Neural cell (in vitro differentiated cells): Measurements from ENCODE around the gene ATF2. TPM values are rescaled to one million over a fixed set of nuclear protein-coding genes. Genes with fewer than 3 reads are reported as not detected.

Experiments
- H2AFZ ChIP-seq: fragments of 200-600, 300-800 bp; sonication (generic), shearing (Covaris generic); 2 replicates; pipeline ENCODE4 v1.6.0; 2014; ENCODE audit warnings: low read depth, mild to moderate bottlenecking, antibody characterized with exemption, low read length, moderate library complexity
- H3F3A ChIP-seq: fragments of 200-600 bp; shearing (Covaris generic); 2 replicates; pipeline ENCODE4 v1.6.1; 2016; ENCODE audit warnings: mild to moderate bottlenecking, moderate library complexity, mixed read lengths, antibody characterized with exemption, low read length; ENCODE audit not compliant: insufficient read depth, poor library complexity, severe bottlenecking
- H3K27ac ChIP-seq: fragments of 200-600, 300-800 bp; sonication (generic), shearing (Covaris generic); 2 replicates; pipeline ENCODE4 v1.5.1; 2014; ENCODE audit warnings: mild to moderate bottlenecking, low read length, moderate library complexity
- H3K27me3 ChIP-seq: fragments of 300-800, 200-600 bp; sonication (generic), shearing (Covaris generic); 2 replicates; pipeline ENCODE4 v1.6.0; 2014; ENCODE audit warnings: mild to moderate bottlenecking, low read depth, low read length, moderate library complexity; ENCODE audit not compliant: insufficient read depth
- H3K36me3 ChIP-seq: fragments of 300-800, 200-600 bp; sonication (generic), shearing (Covaris generic); 2 replicates; pipeline ENCODE4 v1.5.1; 2014; ENCODE audit warnings: mild to moderate bottlenecking, antibody characterized with exemption, low read length, moderate library complexity; ENCODE audit not compliant: insufficient read depth
- H3K4me2 ChIP-seq: fragments of 300-800, 200-600 bp; sonication (generic), shearing (Covaris generic); 2 replicates; pipeline ENCODE4 v1.6.0; 2014; ENCODE audit warnings: mild to moderate bottlenecking, low read length
- H3K4me3 ChIP-seq: fragments of 300-800, 200-600 bp; sonication (generic), shearing (Covaris generic); 2 replicates; pipeline ENCODE4 v1.5.1; 2014; ENCODE audit warnings: mild to moderate bottlenecking, low read length, moderate library complexity
- H3K79me2 ChIP-seq: fragments of 200-600 bp; shearing (Covaris generic); replicated peaks from 2 replicates; pipeline ENCODE4 v1.6.0; 2014; ENCODE audit warnings: mild to moderate bottlenecking, low read length, moderate library complexity; ENCODE audit not compliant: insufficient read depth
- H3K9ac ChIP-seq: fragments of 300-800, 200-600 bp; sonication (generic), shearing (Covaris generic); 2 replicates; pipeline ENCODE4 v1.6.1; 2016; ENCODE audit warnings: mild to moderate bottlenecking, low read length, mixed read lengths
- H3K9me2 ChIP-seq: fragments of 200-600 bp; shearing (Covaris generic); 2 replicates; pipeline ENCODE4 v1.6.1; 2016; ENCODE audit warnings: mild to moderate bottlenecking, low read length, mixed read lengths; ENCODE audit not compliant: insufficient read depth
- H3K9me3 ChIP-seq: fragments of 200-600, 300-800 bp; sonication (generic), shearing (Covaris generic); 2 replicates; pipeline ENCODE4 v1.6.1; 2016; ENCODE audit warnings: mild to moderate bottlenecking, mixed run types, low read length, moderate library complexity, mixed read lengths
- H4K20me1 ChIP-seq: fragments of 200-600 bp; shearing (Covaris generic); 2 replicates; pipeline ENCODE4 v1.6.1; 2016; ENCODE audit warnings: mild to moderate bottlenecking, mixed run types; ENCODE audit not compliant: insufficient read depth
- CTCF ChIP-seq: fragments of 450-650 bp; IDR thresholded peaks from 2 replicates; pipeline ENCODE4 v1.5.1; 2014; ENCODE audit warnings: antibody characterized with exemption, mild to moderate bottlenecking, moderate library complexity; ENCODE audit not compliant: poor library complexity, severe bottlenecking
- EP300 ChIP-seq: fragments of 450-650 bp; conservative IDR thresholded peaks from 2 replicates; pipeline ENCODE4 v1.6.1; 2014; ENCODE audit warnings: antibody characterized with exemption, mild to moderate bottlenecking, moderate library complexity; ENCODE audit not compliant: poor library complexity, severe bottlenecking
- EZH2 ChIP-seq: fragments of 200-600, 300-800 bp; shearing (Covaris generic), sonication (generic); IDR thresholded peaks from 2 replicates; pipeline ENCODE4 v1.6.1; 2014; ENCODE audit warnings: antibody characterized with exemption, low read length, borderline replicate concordance, mild to moderate bottlenecking; ENCODE audit not compliant: insufficient read depth, poor library complexity, severe bottlenecking
- MXI1 ChIP-seq: fragments of 450-650 bp; conservative IDR thresholded peaks from 2 replicates; pipeline ENCODE4 v1.6.1; 2014; ENCODE audit warnings: antibody characterized with exemption, mild to moderate bottlenecking; ENCODE audit not compliant: poor library complexity, severe bottlenecking
- POLR2AphosphoS5 ChIP-seq: IDR thresholded peaks from 2 replicates; pipeline ENCODE4 v1.6.1; 2012
- RAD21 ChIP-seq: fragments of 450-650 bp; conservative IDR thresholded peaks from 2 replicates; pipeline ENCODE4 v1.6.1; 2014; ENCODE audit warnings: antibody characterized with exemption, mild to moderate bottlenecking, moderate library complexity
- SMC3 ChIP-seq: fragments of 450-650 bp; conservative IDR thresholded peaks from 2 replicates; pipeline ENCODE4 v1.6.1; 2014; ENCODE audit warnings: antibody characterized with exemption, mild to moderate bottlenecking, moderate library complexity; ENCODE audit not compliant: poor library complexity
- TAF1 ChIP-seq: IDR thresholded peaks from 2 replicates; pipeline ENCODE4 v1.6.1; 2012; ENCODE audit warnings: low read depth
- polyA plus RNA-seq: library from polyadenylated mRNA; depleted of rRNA; stranded (reverse); fragments of >200 nt; gene quantifications from 2 replicates; pipeline ENCODE4 v1.2.3, GENCODE V29; 2014
- TF ChIP-seq, protein P1 (sequence below): IDR thresholded peaks from 2 replicates; pipeline ENCODE4 v1.6.1; 2012; ENCODE audit warnings: borderline replicate concordance

The ATF2 gene
- polyA plus RNA-seq, 1 donor from 2014 or later, result 93.4 TPM

GRCh38 chr2:175167076-175167791 is 769 bp downstream of the ATF2 start:
- Histone ChIP-seq H3K4me2 (peak overlapping the region; percentile 97), H2AFZ (peak overlapping the region; percentile 94), H4K20me1 (peaks cover 6% of the 10 kb centered on the region), H3K27ac (peak overlapping the region; percentile 99), H3K9me3 (no peaks in the 10 kb centered on the region), H3F3A (no peaks in the 10 kb centered on the region), H3K9ac (peak overlapping the region; percentile 98), H3K36me3 (no peaks in the 10 kb centered on the region), H3K79me2 (peaks cover 50% of the 10 kb centered on the region), H3K9me2 (no peaks in the 10 kb centered on the region), H3K27me3 (no peaks in the 10 kb centered on the region), H3K4me3 (peak overlapping the region; percentile 88)
- TF ChIP-seq POLR2AphosphoS5 (no peak), RAD21 (peak; percentile 8), EP300 (no peak), TAF1 (no peak)

DNA sequence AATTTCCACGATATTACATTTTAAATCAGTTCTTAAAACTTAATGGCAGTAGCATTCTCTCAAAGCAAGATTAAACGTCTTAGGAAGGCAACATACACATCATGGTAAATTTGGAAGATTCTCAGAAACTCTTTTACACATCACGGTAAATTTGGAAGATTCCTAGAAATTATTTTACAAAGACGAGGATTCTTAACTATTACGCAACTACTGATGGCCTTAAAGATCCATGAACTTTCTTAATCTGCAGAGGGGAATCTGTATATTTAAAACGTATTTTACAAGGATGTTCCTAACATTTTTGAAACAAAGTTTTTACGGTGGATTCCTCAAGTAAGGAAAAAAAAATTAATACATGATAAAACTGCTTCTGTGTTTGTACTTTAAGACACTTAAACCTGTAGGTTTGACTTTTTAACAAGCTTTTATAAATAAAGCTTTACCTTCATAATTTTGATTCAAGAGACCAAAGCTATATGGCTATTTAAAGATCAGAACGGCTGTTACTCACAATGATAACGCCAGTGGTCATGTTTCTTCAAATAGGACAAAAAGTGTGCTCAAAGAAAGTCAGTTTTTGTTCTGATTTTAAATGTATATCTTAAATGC is 1.7 kb downstream of the ATF2 start:
- peaks cover 59% of the 10 kb centered on the region for H3K79me2 ChIP-seq
- peak overlapping the region; percentile 97 for H3K4me2 ChIP-seq
- H3K9ac ChIP-seq, result peak overlapping the region; percentile 98
- peak overlapping the region; percentile 88 for H3K4me3 ChIP-seq
- H2AFZ ChIP-seq, result no peak overlapping the region
- no peaks in the 10 kb centered on the region for H3K27me3 ChIP-seq
- H3K9me2 ChIP-seq, result no peaks in the 10 kb centered on the region
- peaks cover 8% of the 10 kb centered on the region for H4K20me1 ChIP-seq
- H3K36me3 ChIP-seq, result no peaks in the 10 kb centered on the region
- H3F3A ChIP-seq, result no peaks in the 10 kb centered on the region
- no peak for TF ChIP-seq CTCF
- no peak for TF ChIP-seq POLR2AphosphoS5
- no peak for TF ChIP-seq EP300
- TF ChIP-seq MXI1, result no peak
- TF ChIP-seq TAF1, result no peak
- TF ChIP-seq, protein P1, sequence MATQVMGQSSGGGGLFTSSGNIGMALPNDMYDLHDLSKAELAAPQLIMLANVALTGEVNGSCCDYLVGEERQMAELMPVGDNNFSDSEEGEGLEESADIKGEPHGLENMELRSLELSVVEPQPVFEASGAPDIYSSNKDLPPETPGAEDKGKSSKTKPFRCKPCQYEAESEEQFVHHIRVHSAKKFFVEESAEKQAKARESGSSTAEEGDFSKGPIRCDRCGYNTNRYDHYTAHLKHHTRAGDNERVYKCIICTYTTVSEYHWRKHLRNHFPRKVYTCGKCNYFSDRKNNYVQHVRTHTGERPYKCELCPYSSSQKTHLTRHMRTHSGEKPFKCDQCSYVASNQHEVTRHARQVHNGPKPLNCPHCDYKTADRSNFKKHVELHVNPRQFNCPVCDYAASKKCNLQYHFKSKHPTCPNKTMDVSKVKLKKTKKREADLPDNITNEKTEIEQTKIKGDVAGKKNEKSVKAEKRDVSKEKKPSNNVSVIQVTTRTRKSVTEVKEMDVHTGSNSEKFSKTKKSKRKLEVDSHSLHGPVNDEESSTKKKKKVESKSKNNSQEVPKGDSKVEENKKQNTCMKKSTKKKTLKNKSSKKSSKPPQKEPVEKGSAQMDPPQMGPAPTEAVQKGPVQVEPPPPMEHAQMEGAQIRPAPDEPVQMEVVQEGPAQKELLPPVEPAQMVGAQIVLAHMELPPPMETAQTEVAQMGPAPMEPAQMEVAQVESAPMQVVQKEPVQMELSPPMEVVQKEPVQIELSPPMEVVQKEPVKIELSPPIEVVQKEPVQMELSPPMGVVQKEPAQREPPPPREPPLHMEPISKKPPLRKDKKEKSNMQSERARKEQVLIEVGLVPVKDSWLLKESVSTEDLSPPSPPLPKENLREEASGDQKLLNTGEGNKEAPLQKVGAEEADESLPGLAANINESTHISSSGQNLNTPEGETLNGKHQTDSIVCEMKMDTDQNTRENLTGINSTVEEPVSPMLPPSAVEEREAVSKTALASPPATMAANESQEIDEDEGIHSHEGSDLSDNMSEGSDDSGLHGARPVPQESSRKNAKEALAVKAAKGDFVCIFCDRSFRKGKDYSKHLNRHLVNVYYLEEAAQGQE, result no peak
- no peak for TF ChIP-seq EZH2
- TF ChIP-seq SMC3, result no peak
- TF ChIP-seq RAD21, result no peak
- no peaks in the 10 kb centered on the region for H3K9me3 ChIP-seq
- peak overlapping the region; percentile 99 for H3K27ac ChIP-seq
